Adrenal gland (tissue), 12 donors: ENCODE results near the gene GPC6. TPM values are rescaled to one million over a fixed set of nuclear protein-coding genes. Genes with fewer than 3 reads are reported as not detected.

Experiments used
- DNase-seq, 7 donors: peaks; one replicate each; pipeline ENCODE4 v3.0.0-alpha.2; 2019 to 2020
- H3K27ac ChIP-seq, 5 donors: fragments of 200-600 bp; sonication (generic) in 4 of 5; 1 replicate in 3 of 5; 2 replicates in 2 of 5; pipeline versions ENCODE4 v1.5.1 to v1.8.0; 2016 to 2020; ENCODE audit warnings: mild to moderate bottlenecking in 1 of 5
- H3K27me3 ChIP-seq: fragments of 200-600 bp; 2 replicates; pipeline ENCODE4 v1.8.0; 2021
- H3K36me3 ChIP-seq, 2 donors: fragments of 200-600 bp; replicated peaks in 1 of 2; 1 replicate in 1 of 2; 2 replicates in 1 of 2; pipeline versions ENCODE4 v1.5.1 to v1.8.0; 2018 to 2022
- H3K4me1 ChIP-seq, 2 donors: fragments of 200-600 bp; replicated peaks in 1 of 2; 1 replicate in 1 of 2; 2 replicates in 1 of 2; pipeline versions ENCODE4 v1.5.1 to v1.8.0; 2018 to 2021
- H3K4me3 ChIP-seq, 4 donors: fragments of 200-600 bp; sonication (generic) in 3 of 4; one replicate each; pipeline ENCODE4 v1.5.1; 2016 to 2018
- H3K9me3 ChIP-seq, 3 donors: fragments of 200-600 bp; sonication (generic) in 1 of 3; replicated peaks in 1 of 3; 1 replicate in 2 of 3; 2 replicates in 1 of 3; pipeline versions ENCODE4 v1.5.1 to v1.8.0; 2016 to 2021
- POLR2A ChIP-seq, 2 donors: fragments of 450-650 bp; IDR thresholded peaks; one replicate each; pipeline ENCODE4 v1.6.1; 2017; ENCODE audit warnings: antibody characterized with exemption in 2 of 2, mild to moderate bottlenecking in 2 of 2, moderate library complexity in 1 of 2
- WGBS, 4 donors: extraction: QIAGEN DNeasy Blood & Tissue Kit in 2 of 4; methylation state at CpG; one replicate each; pipeline versions ENCODE4 v1.1.5 to v1.1.7; 2013 to 2017; 5-methylcytosine and 5-hydroxymethylcytosine counted together
- intact Hi-C, 2 donors: fragments of 100-400 bp; cut with DNase I; formaldehyde crosslinking; loops; one replicate each; pipeline versions ENCODE4 v1.14.1 to v1.15.0; 2022 to 2023
- polyA plus RNA-seq, 3 donors: library from polyadenylated mRNA; stranded (reverse); fragments of 200-250 nt in 2 of 3; fragments of 350-450 nt in 1 of 3; fragmentation: Illumina TruSeq in 1 of 3; extraction: RNeasy Lipid Tissue Mini Kit (QIAGEN cat#74804) in 1 of 3; gene quantifications; one replicate each; pipeline ENCODE4 v1.2.3, GENCODE V29; 2013 to 2014
- total RNA-seq, 9 donors: library from RNA; depleted of rRNA in 4 of 9; stranded (reverse); fragments of >200 nt in 4 of 9; fragments of 120-200 nt in 1 of 9; fragmentation: NEBNext Ultra II Directional in 1 of 9; extraction: Animal tissue kit (Norgen Biotek cat#: 25700) in 1 of 9; gene quantifications; one replicate each; pipeline versions ENCODE4 v1.1.0 to v1.2.4, GENCODE V29; 2013 to 2023
- TF ChIP-seq, protein P1 (sequence below), 6 experiments: fragments of 450-650 bp in 4 of 6; fragments of 200-600 bp in 2 of 6; sonication (generic) in 1 of 6; IDR thresholded peaks; 1 replicate in 5 of 6; 2 replicates in 1 of 6; pipeline versions ENCODE4 v1.5.1 to v1.8.0; 2016 to 2021; ENCODE audit warnings: antibody characterized with exemption in 6 of 6, mild to moderate bottlenecking in 2 of 6, moderate library complexity in 1 of 6
- donor health status: healthy with polysubstance abuse.
- donor health status: Bipolar disorder and iron deficiency.
- donor health status: DM: yes; HTN: yes; CAD: no.
- donor health status: DM: no; HTN: no; CAD: no.
- donor health status: DM: no; HTN: no; CAD: no.
- donor health status: DM: yes; HTN: yes; CAD: no.

GPC6 gene
- total and polyA plus RNA-seq, 12 donors = 0.37 to 62.3 (median 2.5) TPM

- DNase-seq = no peak
- H3K4me1 ChIP-seq = no peaks in the 10 kb centered on the region
- H3K27me3 ChIP-seq = no peaks in the 10 kb centered on the region
- H3K36me3 ChIP-seq = no peaks in the 10 kb centered on the region
- no peaks in the 10 kb centered on the region for H3K9me3 ChIP-seq
- TF ChIP-seq, protein P1, sequence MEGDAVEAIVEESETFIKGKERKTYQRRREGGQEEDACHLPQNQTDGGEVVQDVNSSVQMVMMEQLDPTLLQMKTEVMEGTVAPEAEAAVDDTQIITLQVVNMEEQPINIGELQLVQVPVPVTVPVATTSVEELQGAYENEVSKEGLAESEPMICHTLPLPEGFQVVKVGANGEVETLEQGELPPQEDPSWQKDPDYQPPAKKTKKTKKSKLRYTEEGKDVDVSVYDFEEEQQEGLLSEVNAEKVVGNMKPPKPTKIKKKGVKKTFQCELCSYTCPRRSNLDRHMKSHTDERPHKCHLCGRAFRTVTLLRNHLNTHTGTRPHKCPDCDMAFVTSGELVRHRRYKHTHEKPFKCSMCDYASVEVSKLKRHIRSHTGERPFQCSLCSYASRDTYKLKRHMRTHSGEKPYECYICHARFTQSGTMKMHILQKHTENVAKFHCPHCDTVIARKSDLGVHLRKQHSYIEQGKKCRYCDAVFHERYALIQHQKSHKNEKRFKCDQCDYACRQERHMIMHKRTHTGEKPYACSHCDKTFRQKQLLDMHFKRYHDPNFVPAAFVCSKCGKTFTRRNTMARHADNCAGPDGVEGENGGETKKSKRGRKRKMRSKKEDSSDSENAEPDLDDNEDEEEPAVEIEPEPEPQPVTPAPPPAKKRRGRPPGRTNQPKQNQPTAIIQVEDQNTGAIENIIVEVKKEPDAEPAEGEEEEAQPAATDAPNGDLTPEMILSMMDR (IDR thresholded peaks at IDR 0.05) = no peak
- TF ChIP-seq POLR2A (IDR thresholded peaks at IDR 0.05) = no peak
- intact Hi-C loops = no loop called here
- H3K27ac ChIP-seq = no peak overlapping the region
- H3K4me3 ChIP-seq = no peak overlapping the region
- WGBS, 4 donors = 90 to 98% (median 93%) methylated on average over 8 of the region's 8 CpGs
Observed at GRCh38 chr13:93280688-93281087, 54.1 kb downstream of the GPC6 start.

GRCh38 chr13:93283255-93283654 is 56.6 kb downstream of the GPC6 start:
- H3K4me1 ChIP-seq = no peaks in the 10 kb centered on the region
- H3K27ac ChIP-seq = no peak overlapping the region
- intact Hi-C loops = no loop called here
- no peaks in the 10 kb centered on the region for H3K36me3 ChIP-seq
- H3K4me3 ChIP-seq = no peak overlapping the region
- DNase-seq = no peak
- TF ChIP-seq, protein P1 (IDR thresholded peaks at IDR 0.05) = no peak
- TF ChIP-seq POLR2A (IDR thresholded peaks at IDR 0.05) = no peak
- no peaks in the 10 kb centered on the region for H3K27me3 ChIP-seq
- no peaks in the 10 kb centered on the region for H3K9me3 ChIP-seq
- 53 to 62% (median 57%) methylated on average over 4 of the region's 4 CpGs for WGBS, 4 donors

- 84 to 93% (median 88%) methylated on average over 1 of the region's 1 CpG for WGBS, 4 donors
- Histone ChIP-seq H3K9me3 (no peaks in the 10 kb centered on the region), H3K27me3 (no peaks in the 10 kb centered on the region), H3K36me3 (no peaks in the 10 kb centered on the region), H3K27ac (no peak overlapping the region), H3K4me3 (no peak overlapping the region), H3K4me1 (no peaks in the 10 kb centered on the region)
- no peak for DNase-seq
- intact Hi-C loops = no loop called here
- no peak for TF ChIP-seq POLR2A (IDR thresholded peaks at IDR 0.05)
- TF ChIP-seq, protein P1 (IDR thresholded peaks at IDR 0.05) = no peak
Observed at GRCh38 chr13:93284064-93284463, 57.5 kb downstream of the GPC6 start.

DNA sequence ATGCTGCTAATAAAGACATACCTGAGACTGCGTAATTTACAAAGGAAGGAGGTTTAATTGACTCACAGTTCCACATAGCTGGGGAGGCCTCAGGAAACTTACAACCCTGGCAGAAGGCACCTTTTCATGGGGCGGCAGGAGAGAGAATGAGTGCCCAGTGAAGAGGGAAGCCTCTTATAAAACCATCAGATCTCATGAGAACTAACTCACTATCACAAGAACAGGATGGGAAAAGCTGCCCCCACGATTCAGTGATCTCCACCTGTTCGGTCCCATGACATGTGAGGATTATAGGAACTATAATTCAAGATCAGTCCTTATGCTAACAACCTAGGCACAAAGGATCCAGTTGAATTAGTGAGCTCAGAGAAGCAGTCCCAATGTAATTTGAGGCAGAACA is 59.4 kb downstream of the GPC6 start:
- intact Hi-C loops = no loop called here
- H3K27me3 ChIP-seq = no peaks in the 10 kb centered on the region
- H3K36me3 ChIP-seq = no peaks in the 10 kb centered on the region
- DNase-seq = no peak
- TF ChIP-seq, protein P1 (IDR thresholded peaks at IDR 0.05) = no peak
- TF ChIP-seq POLR2A (IDR thresholded peaks at IDR 0.05) = no peak
- 77 to 80% (median 78%) methylated on average over 4 of the region's 4 CpGs for whole genome bisulfite sequencing, 4 donors
- H3K4me1 ChIP-seq = no peaks in the 10 kb centered on the region
- H3K4me3 ChIP-seq = no peak overlapping the region
- H3K27ac ChIP-seq = no peak overlapping the region
- no peaks in the 10 kb centered on the region for H3K9me3 ChIP-seq
